Keratinocyte (primary cell): ENCODE measurements around the gene SST.

ENCODE experiments used
- EZH2 ChIP-seq: IDR thresholded peaks from one replicate; pipeline ENCODE4 v1.6.1; 2012; ENCODE audit warnings: inconsistent platforms, mild to moderate bottlenecking, low read length, moderate library complexity
- TF ChIP-seq, protein P1 (sequence below), 3 experiments: IDR thresholded peaks in 1 of 3; conservative IDR thresholded peaks in 1 of 3; optimal IDR thresholded peaks in 1 of 3; 2 replicates in 2 of 3; 3 replicates in 1 of 3; pipeline versions ENCODE3 to v1.5.1; 2011; ENCODE audit warnings: low read length in 3 of 3, mild to moderate bottlenecking in 3 of 3, moderate library complexity in 2 of 3, control low read depth in 1 of 3, inconsistent platforms in 1 of 3; ENCODE audit not compliant: insufficient read depth in 2 of 3; ENCODE audit errors: extremely low read depth in 1 of 3

DNA sequence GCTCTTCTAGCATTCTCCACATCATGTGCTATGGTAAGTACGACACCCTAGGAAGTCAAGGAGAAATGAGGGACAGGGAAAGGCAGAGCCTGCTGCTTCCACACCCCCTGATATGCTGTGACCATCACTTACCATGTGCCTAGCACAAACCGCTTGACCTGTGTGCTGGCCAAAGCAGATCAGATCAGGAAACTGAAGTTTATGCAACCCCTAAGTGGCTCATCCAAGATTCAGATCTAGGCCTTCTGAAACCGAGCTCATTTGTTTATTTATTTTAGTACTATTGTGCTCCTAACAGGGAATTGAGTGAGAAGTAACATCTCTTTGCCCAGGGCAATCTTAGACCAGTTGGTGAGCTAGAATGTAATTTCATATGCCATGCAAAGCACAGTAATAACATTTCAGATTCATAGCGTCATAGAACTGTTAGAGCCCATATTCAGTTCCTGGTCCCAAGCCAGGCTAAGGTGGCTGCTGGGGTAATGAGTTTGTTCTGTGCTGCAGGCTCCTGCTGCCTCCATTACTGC, 32.4 kb upstream of the SST start, which contains the start of gene RTP2:
- TF ChIP-seq, protein P1, sequence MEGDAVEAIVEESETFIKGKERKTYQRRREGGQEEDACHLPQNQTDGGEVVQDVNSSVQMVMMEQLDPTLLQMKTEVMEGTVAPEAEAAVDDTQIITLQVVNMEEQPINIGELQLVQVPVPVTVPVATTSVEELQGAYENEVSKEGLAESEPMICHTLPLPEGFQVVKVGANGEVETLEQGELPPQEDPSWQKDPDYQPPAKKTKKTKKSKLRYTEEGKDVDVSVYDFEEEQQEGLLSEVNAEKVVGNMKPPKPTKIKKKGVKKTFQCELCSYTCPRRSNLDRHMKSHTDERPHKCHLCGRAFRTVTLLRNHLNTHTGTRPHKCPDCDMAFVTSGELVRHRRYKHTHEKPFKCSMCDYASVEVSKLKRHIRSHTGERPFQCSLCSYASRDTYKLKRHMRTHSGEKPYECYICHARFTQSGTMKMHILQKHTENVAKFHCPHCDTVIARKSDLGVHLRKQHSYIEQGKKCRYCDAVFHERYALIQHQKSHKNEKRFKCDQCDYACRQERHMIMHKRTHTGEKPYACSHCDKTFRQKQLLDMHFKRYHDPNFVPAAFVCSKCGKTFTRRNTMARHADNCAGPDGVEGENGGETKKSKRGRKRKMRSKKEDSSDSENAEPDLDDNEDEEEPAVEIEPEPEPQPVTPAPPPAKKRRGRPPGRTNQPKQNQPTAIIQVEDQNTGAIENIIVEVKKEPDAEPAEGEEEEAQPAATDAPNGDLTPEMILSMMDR (optimal IDR thresholded peaks at IDR 0.05 in 1 of 3, IDR thresholded peaks at IDR 0.05 in 1 of 3, conservative IDR thresholded peaks at IDR 0.05 in 1 of 3; ENCODE audit: extremely low read depth in 1 of 3, insufficient read depth in 2 of 3, low read length in 3 of 3), result no peak
- no peak for TF ChIP-seq EZH2
